Activated CD4-positive, alpha-beta T cell treated with anti-CD3 and anti-CD28 coated beads for 36 hours (primary cell): Measurements from ENCODE around the gene IGFBP4. TPM values are rescaled to one million over a fixed set of nuclear protein-coding genes. Genes with fewer than 3 reads are reported as not detected.
A peak's percentile ranks its signal among the peaks of the same experiment; 100 is the strongest.

Experiments used
- ATAC-seq: fragments of 200-7000 bp; cut with Tn5 transposase; one replicate; pipeline ENCODE4 v1.10.0; 2021; ENCODE audit warnings: mild to moderate bottlenecking, moderate library complexity
- CTCF ChIA-PET: fragments of 350-600 bp; sonication (Branson Sonifier 250); formaldehyde crosslinking; loops from one replicate; lab custom pipeline; 2021; ENCODE audit warnings: antibody characterized with exemption; lab: Charles Lee
- POLR2A ChIA-PET: fragments of 350-600 bp; sonication (Branson Sonifier 250); formaldehyde crosslinking; loops from one replicate; lab custom pipeline; 2021; ENCODE audit warnings: antibody characterized with exemption, inconsistent platforms; lab: Charles Lee
- DNase-seq: peaks from one replicate; pipeline ENCODE4 v3.0.0-alpha.2; 2020
- H3K27ac Mint-ChIP-seq: one replicate; pipeline ENCODE4 v1.8.0; 2021; ENCODE audit warnings: mixed read lengths
- H3K27me3 Mint-ChIP-seq: one replicate; pipeline ENCODE4 v1.8.0; 2021; ENCODE audit warnings: mixed read lengths
- H3K36me3 Mint-ChIP-seq: one replicate; pipeline ENCODE4 v1.8.0; 2021; ENCODE audit warnings: low read depth, mixed read lengths
- H3K4me1 Mint-ChIP-seq: one replicate; pipeline ENCODE4 v1.8.0; 2021; ENCODE audit warnings: mixed read lengths
- H3K4me3 Mint-ChIP-seq: one replicate; pipeline ENCODE4 v1.8.0; 2021; ENCODE audit warnings: mild to moderate bottlenecking, moderate library complexity, mixed read lengths
- H3K9me3 Mint-ChIP-seq: one replicate; pipeline ENCODE4 v1.8.0; 2021; ENCODE audit warnings: low read depth, mixed read lengths
- intact Hi-C, 2 experiments: fragments of 100-400 bp; cut with DNase I in 1 of 2; cut with micrococcal nuclease in 1 of 2; formaldehyde crosslinking; loops; one replicate each; pipeline versions ENCODE4 v1.14.2 to v1.15.1; 2022 to 2024; cut with DNase I, micrococcal nuclease
- total RNA-seq, 2 experiments: library from RNA; stranded (reverse); gene quantifications; one replicate each; pipeline ENCODE4 v1.2.3, GENCODE V29; 2021

IGFBP4 gene
- total RNA-seq, 2 experiments from 2014 or later, result 40.2 to 45.6 TPM

- Mint-ChIP-seq H3K27ac (no peak overlapping the region), H3K27me3 (peaks cover 2% of the 10 kb centered on the region), H3K4me3 (no peak overlapping the region), H3K9me3 (no peaks in the 10 kb centered on the region), H3K4me1 (peaks cover 8% of the 10 kb centered on the region), H3K36me3 (no peaks in the 10 kb centered on the region)
- CTCF ChIA-PET, result interaction anchor here (0.8 to 1.3 kb wide), 4 partner anchors 9 to 63 kb away, joined by 3 read pairs; partner anchors contain the start of gene TNS4
- POLR2A ChIA-PET, result interaction anchor here (0.6 kb wide), 1 partner anchor 143 kb away, joined by 14 read pairs; no protein-coding TSS in a partner anchor
- intact Hi-C loops, result loop anchor here in 1 of 2 experiments (10.0 kb wide), 1 partner anchor 47 kb away; no protein-coding TSS in a partner anchor
- DNase-seq, result no peak
- ATAC-seq, result no peak
These were observed 28.8 kb downstream of the IGFBP4 start for GRCh38 chr17:40471846-40472732.

GRCh38 chr17:40472733-40473452, 29.6 kb downstream of the IGFBP4 start:
- Mint-ChIP-seq H3K27me3 (no peaks in the 10 kb centered on the region), H3K36me3 (peaks cover 3% of the 10 kb centered on the region), H3K27ac (no peak overlapping the region), H3K4me1 (peaks cover 8% of the 10 kb centered on the region), H3K9me3 (no peaks in the 10 kb centered on the region), H3K4me3 (no peak overlapping the region)
- DNase-seq (no peak), ATAC-seq (no peak)
- intact Hi-C loops, result loop anchor here in 1 of 2 experiments (10.0 kb wide), 1 partner anchor 48 kb away; no protein-coding TSS in a partner anchor
- CTCF ChIA-PET, result interaction anchor here (0.7 to 1.3 kb wide), 3 partner anchors 29 to 141 kb away, joined by 3 read pairs; partner anchors contain the start of gene TNS4
- POLR2A ChIA-PET, result interaction anchor here (0.6 kb wide), 1 partner anchor 143 kb away, joined by 14 read pairs; no protein-coding TSS in a partner anchor

- no peaks in the 10 kb centered on the region for H3K27me3 Mint-ChIP-seq
- peaks cover 10% of the 10 kb centered on the region for H3K4me1 Mint-ChIP-seq
- intact Hi-C loops, result loop anchor here in 1 of 2 experiments (10.0 kb wide), 1 partner anchor 49 kb away; no protein-coding TSS in a partner anchor
- H3K4me3 Mint-ChIP-seq, result no peak overlapping the region
- H3K9me3 Mint-ChIP-seq, result no peaks in the 10 kb centered on the region
- POLR2A ChIA-PET, result no interaction called here
- no peak overlapping the region for H3K27ac Mint-ChIP-seq
- CTCF ChIA-PET, result interaction anchor here (0.7 kb wide), 2 partner anchors 66 to 142 kb away, joined by 3 read pairs; no protein-coding TSS in a partner anchor
- DNase-seq (no peak), ATAC-seq (no peak)
- peaks cover 4% of the 10 kb centered on the region for H3K36me3 Mint-ChIP-seq
These were observed 30.5 kb downstream of the IGFBP4 start for GRCh38 chr17:40473573-40474365.

- no peak for ATAC-seq
- intact Hi-C loops, result loop anchor here in 1 of 2 experiments (10.0 kb wide), 1 partner anchor 50 kb away; no protein-coding TSS in a partner anchor
- Mint-ChIP-seq H3K9me3 (no peaks in the 10 kb centered on the region), H3K27ac (no peak overlapping the region), H3K27me3 (no peaks in the 10 kb centered on the region), H3K36me3 (peaks cover 7% of the 10 kb centered on the region), H3K4me1 (peaks cover 17% of the 10 kb centered on the region), H3K4me3 (no peak overlapping the region)
- no peak for DNase-seq
- POLR2A ChIA-PET, result interaction anchor here (0.9 kb wide), 1 partner anchor 57 kb away, joined by 3 read pairs; the partner anchor contains the start of gene TOP2A
- CTCF ChIA-PET, result interaction anchor here (0.5 to 3.2 kb wide), 5 partner anchors 28 to 67 kb away, joined by 3 to 43 read pairs (median 3); no protein-coding TSS in a partner anchor
These were observed 31.3 kb downstream of the IGFBP4 start for GRCh38 chr17:40474419-40475002.

GRCh38 chr17:40475234-40475908, 32.1 kb downstream of the IGFBP4 start:
- peaks cover 7% of the 10 kb centered on the region for H3K36me3 Mint-ChIP-seq
- peaks cover 26% of the 10 kb centered on the region for H3K4me1 Mint-ChIP-seq
- no peak overlapping the region for H3K4me3 Mint-ChIP-seq
- no peak for ATAC-seq
- no peaks in the 10 kb centered on the region for H3K9me3 Mint-ChIP-seq
- DNase-seq, result no peak
- H3K27me3 Mint-ChIP-seq, result no peaks in the 10 kb centered on the region
- intact Hi-C loops, result loop anchor here in 1 of 2 experiments (10.0 kb wide), 1 partner anchor 51 kb away; no protein-coding TSS in a partner anchor
- H3K27ac Mint-ChIP-seq, result no peak overlapping the region
- ChIA-PET POLR2A (interaction anchor here (0.5 to 1.7 kb wide), 9 partner anchors 27 to 276 kb away, joined by 3 to 7 read pairs (median 4); partner anchors contain the start of gene TOP2A), CTCF (interaction anchor here (0.6 to 3.2 kb wide), 17 partner anchors 11 to 149 kb away, joined by 3 to 43 read pairs (median 3); partner anchors contain the start of gene TOP2A)

- CTCF ChIA-PET, result interaction anchor here (0.8 to 3.2 kb wide), 4 partner anchors 8 to 56 kb away, joined by 3 to 43 read pairs (median 5); no protein-coding TSS in a partner anchor
These were observed 34.5 kb downstream of the IGFBP4 start for GRCh38 chr17:40477796-40478195.

GRCh38 chr17:40478486-40478885, 35.2 kb downstream of the IGFBP4 start:
- ChIA-PET POLR2A (interaction anchor here (0.6 kb wide), 1 partner anchor 20 kb away, joined by 3 read pairs; no protein-coding TSS in a partner anchor), CTCF (interaction anchor here (0.8 kb wide), 1 partner anchor 34 kb away, joined by 3 read pairs; no protein-coding TSS in a partner anchor)
- Mint-ChIP-seq H3K27me3 (no peaks in the 10 kb centered on the region), H3K36me3 (peaks cover 7% of the 10 kb centered on the region), H3K27ac (peak overlapping the region; percentile 96), H3K9me3 (no peaks in the 10 kb centered on the region), H3K4me3 (no peak overlapping the region), H3K4me1 (peaks cover 53% of the 10 kb centered on the region)
- ATAC-seq, result no peak
- no peak for DNase-seq
- intact Hi-C loops, result loop anchor here in 1 of 2 experiments (10.0 kb wide), 1 partner anchor 54 kb away; no protein-coding TSS in a partner anchor

More at GRCh38 chr17:40477796-40478195, 34.5 kb downstream of the IGFBP4 start:
- Mint-ChIP-seq H3K36me3 (peaks cover 7% of the 10 kb centered on the region), H3K27ac (no peak overlapping the region), H3K4me1 (peaks cover 50% of the 10 kb centered on the region), H3K9me3 (no peaks in the 10 kb centered on the region), H3K27me3 (no peaks in the 10 kb centered on the region), H3K4me3 (no peak overlapping the region)
- DNase-seq (no peak), ATAC-seq (no peak)
- intact Hi-C loops, result loop anchor here in 1 of 2 experiments (10.0 kb wide), 1 partner anchor 53 kb away; no protein-coding TSS in a partner anchor
- POLR2A ChIA-PET, result interaction anchor here (0.6 kb wide), 1 partner anchor 20 kb away, joined by 3 read pairs; no protein-coding TSS in a partner anchor

- Mint-ChIP-seq H3K27me3 (no peaks in the 10 kb centered on the region), H3K9me3 (no peaks in the 10 kb centered on the region), H3K36me3 (peaks cover 7% of the 10 kb centered on the region), H3K27ac (peak overlapping the region; percentile 96), H3K4me1 (peaks cover 63% of the 10 kb centered on the region), H3K4me3 (peak overlapping the region; percentile 60)
- ChIA-PET CTCF (interaction anchor here (0.6 to 3.4 kb wide), 6 partner anchors 10 to 415 kb away, joined by 3 to 27 read pairs (median 4); partner anchors contain the start of gene TOP2A), POLR2A (interaction anchor here (1.0 to 2.2 kb wide), 5 partner anchors 52 to 153 kb away, joined by 3 to 8 read pairs (median 4); partner anchors contain the start of gene TOP2A)
- intact Hi-C loops, result loop anchor here (1.0 to 10.0 kb wide), 11 partner anchors 9 to 381 kb away; partner anchors contain the start of gene IGFBP4 (in 1 of the 2)
- DNase-seq, result peak; percentile 43
- no peak for ATAC-seq
These were observed 36.7 kb downstream of the IGFBP4 start for GRCh38 chr17:40479754-40480480.
